Right lobe of liver (tissue), 6 donors: Measurements from ENCODE around the gene RBFOX2. TPM values are rescaled to one million over a fixed set of nuclear protein-coding genes. Genes with fewer than 3 reads are reported as not detected.

Experiments used
- ATAC-seq, 4 donors: fragments of 200-7000 bp; cut with Tn5 transposase; one replicate each; pipeline ENCODE4 v1.9.1; 2020; ENCODE audit warnings: mild to moderate bottlenecking in 4 of 4, moderate library complexity in 4 of 4
- DNase-seq, 3 donors: peaks; one replicate each; pipeline ENCODE4 v3.0.0-alpha.2; 2020
- H3K27ac ChIP-seq, 3 donors: fragments of 200-600 bp; one replicate each; pipeline ENCODE4 v1.8.0; 2022
- H3K27me3 ChIP-seq, 2 donors: fragments of 200-600 bp; one replicate each; pipeline ENCODE4 v1.8.0; 2022
- H3K36me3 ChIP-seq, 4 donors: fragments of 200-600 bp; sonication (generic) in 1 of 4; one replicate each; pipeline versions ENCODE4 v1.5.1 to v1.8.0; 2017 to 2022; ENCODE audit warnings: control low read depth in 1 of 4
- H3K4me1 ChIP-seq, 4 donors: fragments of 200-600 bp; sonication (generic) in 1 of 4; one replicate each; pipeline versions ENCODE4 v1.5.1 to v1.8.0; 2017 to 2022; ENCODE audit warnings: control low read depth in 1 of 4
- H3K4me3 ChIP-seq, 3 donors: fragments of 200-600 bp; one replicate each; pipeline ENCODE4 v1.8.0; 2022
- H3K9me3 ChIP-seq, 4 donors: fragments of 200-600 bp; sonication (generic) in 1 of 4; one replicate each; pipeline versions ENCODE4 v1.5.1 to v1.8.0; 2017 to 2022; ENCODE audit warnings: control low read depth in 1 of 4
- POLR2A ChIP-seq: fragments of 450-650 bp; IDR thresholded peaks from one replicate; pipeline ENCODE4 v1.6.1; 2017; ENCODE audit warnings: antibody characterized with exemption, mild to moderate bottlenecking
- WGBS: methylation state at CpG from one replicate; pipeline ENCODE4 v1.1.6; 2018; ENCODE audit warnings: low coverage, low lambda C conversion rate; ENCODE audit not compliant: insufficient coverage; ENCODE audit errors: missing lambda C conversion rate; 5-methylcytosine and 5-hydroxymethylcytosine counted together
- intact Hi-C, 2 donors: fragments of 100-400 bp; cut with DNase I; formaldehyde crosslinking; loops; one replicate each; pipeline versions ENCODE4 v1.11.2 to v1.14.1; 2022
- total RNA-seq, 6 experiments: library from RNA; depleted of rRNA in 2 of 6; stranded (reverse); fragments of >200 nt in 2 of 6; fragmentation: NEBNext Ultra II Directional in 3 of 6; extraction: Animal tissue kit (Norgen Biotek cat#: 25700) in 3 of 6; gene quantifications; one replicate each; pipeline versions ENCODE4 v1.1.0 to v1.2.4, GENCODE V29; 2016 to 2023
- TF ChIP-seq, protein P1 (sequence below), 4 donors: fragments of 200-600 bp in 3 of 4; fragments of 450-650 bp in 1 of 4; IDR thresholded peaks; one replicate each; pipeline versions ENCODE4 v1.5.1 to v1.8.0; 2016 to 2022; ENCODE audit warnings: antibody characterized with exemption in 4 of 4, mild to moderate bottlenecking in 2 of 4
- donor health status: DM: no; HTN: yes; CAD: no.
- donor health status: DM: no; HTN: no; CAD: no.
- donor health status: DM: no; HTN: no; CAD: no.
- donor health status: DM: no; HTN: yes; CAD: no.
- donor health status: DM: no; HTN: yes; CAD: no.

The RBFOX2 gene
- total RNA-seq, 6 experiments from 2014 or later, result 23.9 to 36.5 (median 29.5) TPM

DNA sequence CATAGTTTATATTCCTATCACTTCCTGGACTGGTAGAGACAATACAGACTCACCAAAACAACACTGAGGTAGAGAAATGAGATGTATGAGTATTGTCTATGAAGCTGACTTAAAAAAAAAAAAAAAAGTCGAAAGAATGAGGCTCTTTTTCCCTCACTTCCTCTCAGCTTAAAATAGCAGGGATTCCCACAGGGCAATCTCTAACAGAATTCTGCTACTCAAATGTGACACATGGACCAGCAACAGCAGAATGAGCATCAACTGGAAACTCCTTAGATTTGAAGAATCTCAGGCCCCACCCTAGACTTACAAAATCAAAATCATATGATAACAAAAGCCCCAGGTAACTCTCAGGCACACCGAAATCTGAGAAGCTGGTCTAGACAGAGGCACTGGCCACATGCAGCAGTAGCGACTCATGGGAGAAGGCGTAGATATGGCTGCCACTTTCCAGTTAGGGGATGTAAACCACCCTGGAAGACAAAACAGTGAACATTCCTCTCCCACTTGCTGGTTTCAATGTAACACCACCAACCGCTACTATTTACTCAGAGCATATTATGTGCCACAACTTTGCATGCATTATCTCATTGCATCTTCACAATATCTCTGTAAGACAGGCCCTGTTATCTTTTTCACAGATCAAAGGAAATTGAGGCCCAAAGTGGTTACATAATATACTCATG is 128.0 kb downstream of the RBFOX2 start:
- ATAC-seq, result no peak

DNA sequence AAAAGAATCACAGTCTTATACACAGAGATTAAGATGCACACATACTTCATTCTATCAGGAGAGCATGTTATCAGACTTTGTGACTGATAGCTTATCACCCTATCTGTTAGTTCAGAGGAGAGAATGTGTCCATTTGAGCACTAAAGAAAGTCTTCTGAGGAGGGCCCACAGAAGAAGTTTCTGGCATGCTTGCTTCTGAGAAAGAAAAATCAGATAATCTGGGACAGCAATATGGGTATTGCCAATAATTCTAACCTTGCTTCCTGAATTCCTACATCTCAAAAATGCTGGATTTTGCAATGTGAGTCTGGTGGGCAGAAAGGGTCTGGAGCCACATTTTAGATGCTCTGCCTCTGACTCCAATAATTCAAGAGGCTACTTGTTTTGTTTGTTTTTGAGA is 128.9 kb downstream of the RBFOX2 start:
- Histone ChIP-seq H3K36me3 (no peaks in the 10 kb centered on the region), H3K4me3 (no peak overlapping the region), H3K27ac (no peak overlapping the region), H3K27me3 (no peaks in the 10 kb centered on the region), H3K4me1 (peaks cover 0 to 20% (median 9%) of the 10 kb centered on the region in 4 donors), H3K9me3 (no peaks in the 10 kb centered on the region)
- DNase-seq (no peak), ATAC-seq (no peak)
- intact Hi-C loops, result no loop called here
- TF ChIP-seq, protein P1, sequence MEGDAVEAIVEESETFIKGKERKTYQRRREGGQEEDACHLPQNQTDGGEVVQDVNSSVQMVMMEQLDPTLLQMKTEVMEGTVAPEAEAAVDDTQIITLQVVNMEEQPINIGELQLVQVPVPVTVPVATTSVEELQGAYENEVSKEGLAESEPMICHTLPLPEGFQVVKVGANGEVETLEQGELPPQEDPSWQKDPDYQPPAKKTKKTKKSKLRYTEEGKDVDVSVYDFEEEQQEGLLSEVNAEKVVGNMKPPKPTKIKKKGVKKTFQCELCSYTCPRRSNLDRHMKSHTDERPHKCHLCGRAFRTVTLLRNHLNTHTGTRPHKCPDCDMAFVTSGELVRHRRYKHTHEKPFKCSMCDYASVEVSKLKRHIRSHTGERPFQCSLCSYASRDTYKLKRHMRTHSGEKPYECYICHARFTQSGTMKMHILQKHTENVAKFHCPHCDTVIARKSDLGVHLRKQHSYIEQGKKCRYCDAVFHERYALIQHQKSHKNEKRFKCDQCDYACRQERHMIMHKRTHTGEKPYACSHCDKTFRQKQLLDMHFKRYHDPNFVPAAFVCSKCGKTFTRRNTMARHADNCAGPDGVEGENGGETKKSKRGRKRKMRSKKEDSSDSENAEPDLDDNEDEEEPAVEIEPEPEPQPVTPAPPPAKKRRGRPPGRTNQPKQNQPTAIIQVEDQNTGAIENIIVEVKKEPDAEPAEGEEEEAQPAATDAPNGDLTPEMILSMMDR (IDR thresholded peaks at IDR 0.05), result no peak
- TF ChIP-seq POLR2A, result no peak

More for the DNA sequence above, 128.0 kb downstream of the RBFOX2 start:
- TF ChIP-seq, protein P1 (IDR thresholded peaks at IDR 0.05), result no peak
- TF ChIP-seq POLR2A, result no peak
- H3K27ac ChIP-seq, result no peak overlapping the region
- H3K27me3 ChIP-seq, result no peaks in the 10 kb centered on the region
- no peaks in the 10 kb centered on the region for H3K9me3 ChIP-seq
- WGBS, result 58% methylated on average over 4 of the region's 5 CpGs
- intact Hi-C loops, result no loop called here
- H3K4me1 ChIP-seq, result peaks cover 0 to 24% (median 9%) of the 10 kb centered on the region in 4 donors
- DNase-seq, result no peak
- no peak overlapping the region for H3K4me3 ChIP-seq
- H3K36me3 ChIP-seq, result no peaks in the 10 kb centered on the region

DNA sequence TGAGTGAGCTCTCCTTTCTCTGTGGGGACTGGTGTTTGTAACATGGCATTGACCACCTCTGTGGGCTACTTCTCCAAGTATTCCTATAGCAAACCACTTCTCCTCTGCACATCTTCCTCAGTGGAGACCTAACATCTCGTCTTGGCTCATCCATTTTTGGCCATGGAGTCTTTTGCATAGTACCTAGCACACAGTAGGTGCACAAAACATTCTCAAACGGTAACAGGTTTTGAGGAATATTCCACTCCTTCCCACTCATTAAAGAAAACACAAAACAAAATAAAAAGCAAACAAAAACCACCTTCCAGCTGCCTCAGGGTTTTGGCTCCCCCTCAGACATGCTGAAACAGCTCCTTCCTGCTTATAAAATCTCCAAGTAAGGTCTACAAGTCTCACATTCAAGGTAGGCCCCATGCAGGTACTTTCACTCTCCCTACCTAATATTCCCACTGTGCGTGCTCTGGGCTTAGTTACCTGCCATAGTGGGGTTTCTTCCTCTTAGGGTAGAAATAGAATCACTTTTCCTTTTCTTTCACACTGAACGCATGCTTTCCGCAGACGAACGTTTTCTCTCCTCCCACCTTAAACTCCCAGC is 132.4 kb downstream of the RBFOX2 start:
- Histone ChIP-seq H3K27ac (no peak overlapping the region), H3K27me3 (no peaks in the 10 kb centered on the region), H3K9me3 (no peaks in the 10 kb centered on the region), H3K36me3 (no peaks in the 10 kb centered on the region), H3K4me1 (peaks cover 0 to 17% (median 11%) of the 10 kb centered on the region in 4 donors), H3K4me3 (no peak overlapping the region)
- DNase-seq (no peak), ATAC-seq (no peak)
- 82% methylated on average over 7 of the region's 7 CpGs for WGBS
- TF ChIP-seq POLR2A, result no peak
- TF ChIP-seq, protein P1 (IDR thresholded peaks at IDR 0.05), result no peak
- intact Hi-C loops, result no loop called here

DNA sequence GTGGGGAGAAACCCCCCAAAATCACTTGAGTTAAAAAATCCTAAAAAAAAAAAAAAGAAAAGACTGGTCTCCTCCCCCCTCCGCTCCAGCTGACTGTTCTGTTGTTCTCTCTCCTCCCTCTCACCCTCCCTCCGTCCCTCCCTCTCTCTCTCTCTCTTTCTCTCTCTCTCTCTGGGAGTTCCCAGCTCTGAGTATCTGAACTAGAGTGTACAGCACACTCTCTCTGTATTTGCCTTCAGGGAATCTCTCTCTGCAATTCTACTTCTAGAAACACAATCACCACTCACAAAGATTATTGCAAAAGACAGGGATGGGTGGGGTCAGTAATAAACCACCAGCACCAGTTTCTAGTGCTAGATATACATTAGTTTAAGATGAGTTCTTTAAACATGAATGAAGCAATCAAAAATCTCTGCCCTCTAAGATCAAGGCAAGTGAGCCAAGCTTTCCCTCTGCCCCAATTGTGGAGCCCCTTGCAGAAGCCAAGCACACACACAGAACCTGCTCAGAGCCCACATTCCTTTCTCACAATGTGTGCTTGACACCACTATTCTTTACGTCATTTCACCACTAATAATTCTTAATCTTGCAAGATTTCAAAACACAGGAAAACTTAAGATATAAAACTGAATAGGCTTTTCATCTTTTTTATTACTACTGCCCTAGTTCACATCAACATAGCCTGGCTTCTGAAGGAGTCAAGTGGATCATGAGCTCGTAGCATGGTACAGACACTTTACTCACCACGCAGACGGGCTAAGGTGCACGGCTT is 133.5 kb downstream of the RBFOX2 start:
- Histone ChIP-seq H3K9me3 (no peaks in the 10 kb centered on the region), H3K4me3 (no peak overlapping the region), H3K4me1 (peaks cover 0 to 15% (median 11%) of the 10 kb centered on the region in 4 donors), H3K27ac (no peak overlapping the region), H3K27me3 (no peaks in the 10 kb centered on the region), H3K36me3 (no peaks in the 10 kb centered on the region)
- DNase-seq (no peak), ATAC-seq (peak in 2 of 4 donors; percentile 23 to 42)
- 81% methylated on average over 6 of the region's 7 CpGs for WGBS
- intact Hi-C loops, result no loop called here
- TF ChIP-seq, protein P1 (IDR thresholded peaks at IDR 0.05), result no peak
- no peak for TF ChIP-seq POLR2A
